ENCODE data around the gene FLOT1.

FLOT1 gene

GRCh38 chr6:30741789-30742315 is 635 bp downstream of the FLOT1 start:
- TF ChIP-seq PKNOX1 (IDR thresholded peaks at IDR 0.05): no peak
- TF ChIP-seq CTBP1 (IDR thresholded peaks at IDR 0.05; ENCODE audit: borderline replicate concordance): no peak
- TF ChIP-seq HDGF (IDR thresholded peaks at IDR 0.05; ENCODE audit: borderline replicate concordance): no peak
- no peak for TF ChIP-seq NFRKB (IDR thresholded peaks at IDR 0.05)
- ChIA-PET POLR2A (interaction anchor here (0.6 to 1.7 kb wide), 6 partner anchors 10 to 344 kb away, joined by 3 to 6 read pairs (median 4); partner anchors contain the start of gene MDC1), CTCF (no interaction called here)
- no peak for DNase-seq (ENCODE audit: extremely low spot score)

GRCh38 chr6:30741063-30741779 is 1.3 kb downstream of the FLOT1 start:
- ChIA-PET POLR2A (interaction anchor here (1.0 to 1.7 kb wide), 3 partner anchors 19 to 41 kb away, joined by 4 to 6 read pairs (median 4); partner anchors contain the start of gene MDC1), CTCF (no interaction called here)
- no peak for TF ChIP-seq NFRKB (IDR thresholded peaks at IDR 0.05)
- no peak for TF ChIP-seq HDGF (IDR thresholded peaks at IDR 0.05; ENCODE audit: borderline replicate concordance)
- TF ChIP-seq SUZ12 (IDR thresholded peaks at IDR 0.05): no peak
- no peak for TF ChIP-seq ZNF384 (IDR thresholded peaks at IDR 0.05)
- TF ChIP-seq FOXK2 (IDR thresholded peaks at IDR 0.05): no peak
- TF ChIP-seq FOXM1 (IDR thresholded peaks at IDR 0.05; ENCODE audit: borderline replicate concordance): no peak
- no peak for TF ChIP-seq ELF4 (IDR thresholded peaks at IDR 0.05)
- no peak for TF ChIP-seq LEF1 (IDR thresholded peaks at IDR 0.05; ENCODE audit: borderline replicate concordance)
- no peak for TF ChIP-seq FOXA1 (IDR thresholded peaks at IDR 0.05)
- TF ChIP-seq TARDBP (IDR thresholded peaks at IDR 0.05): no peak
- no peak for TF ChIP-seq ARNT (IDR thresholded peaks at IDR 0.05)
- no peak for DNase-seq (ENCODE audit: extremely low spot score)

DNA sequence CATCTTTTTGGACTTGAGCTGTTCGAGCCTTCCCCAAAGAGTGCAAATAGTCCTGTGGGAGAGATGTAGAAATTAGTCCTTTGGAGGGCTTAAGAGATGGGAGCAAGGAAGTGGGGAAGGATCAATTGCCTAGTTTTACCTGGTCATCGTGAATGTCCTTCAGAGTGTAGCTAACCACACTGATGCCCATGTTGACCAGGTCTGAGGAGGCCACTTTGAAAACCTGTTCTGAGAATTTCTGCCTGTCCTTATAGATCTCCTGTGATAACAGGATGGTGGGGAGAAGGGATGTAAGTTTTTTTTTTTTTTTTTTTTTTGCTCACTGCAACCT is 2.0 kb downstream of the FLOT1 start:
- CTCF ChIA-PET: no interaction called here
- no peak for DNase-seq (ENCODE audit: extremely low spot score)
- TF ChIP-seq CTBP1 (IDR thresholded peaks at IDR 0.05; ENCODE audit: borderline replicate concordance) (no peak), NFRKB (IDR thresholded peaks at IDR 0.05) (no peak), TARDBP (IDR thresholded peaks at IDR 0.05) (no peak), HDGF (IDR thresholded peaks at IDR 0.05; ENCODE audit: borderline replicate concordance) (no peak), FOXK2 (IDR thresholded peaks at IDR 0.05) (no peak), ZNF384 (IDR thresholded peaks at IDR 0.05) (no peak), SUZ12 (IDR thresholded peaks at IDR 0.05) (no peak), ELF4 (IDR thresholded peaks at IDR 0.05) (no peak), FOXM1 (IDR thresholded peaks at IDR 0.05; ENCODE audit: borderline replicate concordance) (no peak), L3MBTL2 (conservative IDR thresholded peaks at IDR 0.05) (no peak), PKNOX1 (IDR thresholded peaks at IDR 0.05) (no peak), BHLHE40 (IDR thresholded peaks at IDR 0.05; ENCODE audit: borderline replicate concordance) (no peak), LEF1 (IDR thresholded peaks at IDR 0.05; ENCODE audit: borderline replicate concordance) (no peak), SP1 (IDR thresholded peaks at IDR 0.05) (no peak)
- POLR2A ChIA-PET: interaction anchor here (1.0 to 1.8 kb wide), 2 partner anchors 10 to 20 kb away, joined by 3 to 5 read pairs; partner anchors contain the start of gene TUBB

DNA sequence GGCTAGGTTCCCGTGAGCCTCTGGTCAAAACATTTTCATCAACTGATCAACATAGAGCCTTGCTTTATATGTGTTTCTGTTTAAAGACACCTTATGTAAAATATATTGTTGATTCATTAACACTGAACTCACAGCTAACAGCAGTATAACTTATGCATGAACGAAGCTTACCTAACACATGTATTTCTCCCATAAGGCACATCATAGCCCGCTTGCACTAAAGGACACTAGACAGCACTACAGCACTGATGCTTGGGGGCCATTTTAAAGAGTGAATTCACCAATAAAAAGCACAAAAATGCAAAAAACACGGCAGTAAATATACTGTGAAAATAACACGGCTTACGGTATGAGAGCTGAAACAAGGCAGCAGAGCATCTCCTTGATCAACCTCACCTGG is 4.0 kb downstream of the FLOT1 start:
- ChIA-PET CTCF (interaction anchor here (0.9 kb wide), 1 partner anchor 341 kb away, joined by 3 read pairs; no protein-coding TSS in a partner anchor), POLR2A (interaction anchor here (1.8 kb wide), 1 partner anchor 18 kb away, joined by 5 read pairs; the partner anchor contains the start of gene TUBB)
- DNase-seq (ENCODE audit: extremely low spot score): no peak
- TF ChIP-seq ARNT (IDR thresholded peaks at IDR 0.05): no peak
- no peak for TF ChIP-seq LEF1 (IDR thresholded peaks at IDR 0.05; ENCODE audit: borderline replicate concordance)
- TF ChIP-seq CTBP1 (IDR thresholded peaks at IDR 0.05; ENCODE audit: borderline replicate concordance): no peak

DNA sequence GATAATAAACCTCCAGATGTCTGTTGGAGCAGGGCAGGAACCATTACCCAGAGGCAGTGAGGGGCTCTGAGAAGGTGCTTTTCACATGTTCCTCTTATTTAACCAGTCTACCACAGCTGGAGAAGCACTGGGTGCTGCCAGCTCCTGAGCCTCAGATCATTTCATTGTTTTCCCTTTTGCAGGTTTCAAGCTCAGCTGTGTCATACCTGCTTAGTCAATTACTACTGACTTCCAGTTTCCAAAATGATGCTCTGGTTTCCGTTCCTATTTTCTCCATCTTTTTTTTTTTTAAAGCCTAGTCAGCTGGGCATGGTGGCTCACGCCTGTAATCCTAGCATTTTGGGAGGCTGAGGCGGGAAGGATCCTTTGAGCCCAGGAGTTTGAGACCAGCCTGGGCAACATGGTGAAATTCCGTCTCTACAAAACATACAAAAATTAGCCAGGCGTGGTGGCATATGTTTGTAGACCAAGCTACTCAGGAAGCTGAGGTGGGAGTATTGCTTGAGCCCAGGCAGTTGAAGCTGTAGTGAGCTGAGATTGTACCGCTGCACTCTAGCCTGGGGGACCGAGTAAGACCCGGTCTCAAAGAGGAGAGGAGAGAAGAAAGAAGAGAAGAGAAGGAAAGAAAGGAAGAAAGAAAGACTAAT is 6.7 kb downstream of the FLOT1 start:
- CTCF ChIA-PET: interaction anchor here (1.0 kb wide), 1 partner anchor 13 kb away, joined by 3 read pairs; no protein-coding TSS in a partner anchor

GRCh38 chr6:30732237-30732943 is 10.1 kb downstream of the FLOT1 start:
- ChIA-PET CTCF (interaction anchor here (1.0 to 4.7 kb wide), 3 partner anchors 52 to 191 kb away, joined by 3 to 88 read pairs (median 13); no protein-coding TSS in a partner anchor), POLR2A (interaction anchor here (1.4 to 4.3 kb wide), 3 partner anchors 10 to 53 kb away, joined by 4 to 23 read pairs (median 22); partner anchors contain the start of gene FLOT1)
- DNase-seq (ENCODE audit: extremely low spot score): no peak
- TF ChIP-seq PKNOX1 (IDR thresholded peaks at IDR 0.05) (no peak), SUZ12 (IDR thresholded peaks at IDR 0.05) (no peak), FOXA1 (IDR thresholded peaks at IDR 0.05) (no peak)

More for the DNA sequence above, 6.7 kb downstream of the FLOT1 start:
- TF ChIP-seq SUZ12 (IDR thresholded peaks at IDR 0.05) (no peak), FOXK2 (IDR thresholded peaks at IDR 0.05) (no peak), HDGF (IDR thresholded peaks at IDR 0.05; ENCODE audit: borderline replicate concordance) (no peak), FOXM1 (IDR thresholded peaks at IDR 0.05; ENCODE audit: borderline replicate concordance) (no peak), NFRKB (IDR thresholded peaks at IDR 0.05) (no peak), FOXA1 (IDR thresholded peaks at IDR 0.05) (no peak), ZNF384 (IDR thresholded peaks at IDR 0.05) (no peak), BHLHE40 (IDR thresholded peaks at IDR 0.05; ENCODE audit: borderline replicate concordance) (no peak)
- DNase-seq (ENCODE audit: extremely low spot score): no peak
- POLR2A ChIA-PET: interaction anchor here (1.5 kb wide), 1 partner anchor 18 kb away, joined by 6 read pairs; the partner anchor contains the start of gene MDC1

All from HEK293T (cell line).